ENCODE results near the gene TMEM119.

The TMEM119 gene

DNA sequence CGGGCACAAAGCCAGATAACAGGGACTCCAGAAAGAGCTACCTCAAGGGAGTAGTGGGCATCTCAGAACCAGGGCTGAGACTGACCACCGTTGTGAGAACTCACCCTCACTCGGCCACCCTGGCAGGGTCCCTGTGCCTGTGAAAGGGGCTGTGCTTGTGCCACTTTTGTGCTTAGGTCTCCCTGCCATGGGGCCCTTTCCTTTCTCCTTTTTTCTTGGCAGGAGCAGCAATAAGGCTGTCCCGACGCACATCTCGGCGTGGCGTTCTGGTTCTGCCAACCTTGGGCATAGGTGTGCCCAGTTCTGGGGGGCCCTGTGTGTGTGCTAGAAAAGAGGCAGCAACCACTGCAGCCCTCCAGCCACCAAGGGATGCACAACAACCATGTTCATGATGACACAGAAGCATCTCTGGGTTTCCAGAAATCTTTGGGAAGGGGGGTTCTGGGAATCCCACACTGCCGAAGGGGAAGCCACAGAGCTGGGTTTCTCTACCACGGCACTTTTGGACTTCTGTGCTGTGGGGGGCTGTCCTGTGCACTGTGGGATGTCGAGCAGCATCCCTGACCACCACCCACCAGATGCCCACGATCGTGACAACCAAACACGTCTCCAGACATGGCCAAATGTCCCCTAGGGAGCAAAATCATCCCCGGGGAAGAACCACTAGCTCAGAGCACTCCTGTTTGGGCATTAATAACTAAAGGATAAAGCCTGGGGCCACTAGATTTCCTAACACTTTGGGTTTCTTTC is 13.1 kb upstream of the TMEM119 start:
- in situ Hi-C loops (cut with HindIII; ENCODE audit: low sequenced_read_pairs) = no loop called here
- TF ChIP-seq, protein P1, sequence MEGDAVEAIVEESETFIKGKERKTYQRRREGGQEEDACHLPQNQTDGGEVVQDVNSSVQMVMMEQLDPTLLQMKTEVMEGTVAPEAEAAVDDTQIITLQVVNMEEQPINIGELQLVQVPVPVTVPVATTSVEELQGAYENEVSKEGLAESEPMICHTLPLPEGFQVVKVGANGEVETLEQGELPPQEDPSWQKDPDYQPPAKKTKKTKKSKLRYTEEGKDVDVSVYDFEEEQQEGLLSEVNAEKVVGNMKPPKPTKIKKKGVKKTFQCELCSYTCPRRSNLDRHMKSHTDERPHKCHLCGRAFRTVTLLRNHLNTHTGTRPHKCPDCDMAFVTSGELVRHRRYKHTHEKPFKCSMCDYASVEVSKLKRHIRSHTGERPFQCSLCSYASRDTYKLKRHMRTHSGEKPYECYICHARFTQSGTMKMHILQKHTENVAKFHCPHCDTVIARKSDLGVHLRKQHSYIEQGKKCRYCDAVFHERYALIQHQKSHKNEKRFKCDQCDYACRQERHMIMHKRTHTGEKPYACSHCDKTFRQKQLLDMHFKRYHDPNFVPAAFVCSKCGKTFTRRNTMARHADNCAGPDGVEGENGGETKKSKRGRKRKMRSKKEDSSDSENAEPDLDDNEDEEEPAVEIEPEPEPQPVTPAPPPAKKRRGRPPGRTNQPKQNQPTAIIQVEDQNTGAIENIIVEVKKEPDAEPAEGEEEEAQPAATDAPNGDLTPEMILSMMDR (IDR thresholded peaks at IDR 0.05; ENCODE audit: low read depth, low read length) = no peak
- DNase-seq (ENCODE audit: low read depth, low spot score) = no peak
- no peak overlapping the region for H3K4me3 ChIP-seq (ENCODE audit: low read depth, low read length)

- in situ Hi-C loops (cut with HindIII; ENCODE audit: low sequenced_read_pairs) = no loop called here
- H3K4me3 ChIP-seq (ENCODE audit: low read depth, low read length) = no peak overlapping the region
- DNase-seq (ENCODE audit: low read depth, low spot score) = no peak
- TF ChIP-seq, protein P1 (IDR thresholded peaks at IDR 0.05; ENCODE audit: low read depth, low read length) = no peak
These were observed 12.5 kb upstream of the TMEM119 start for GRCh38 chr12:108610336-108610815.

DNA sequence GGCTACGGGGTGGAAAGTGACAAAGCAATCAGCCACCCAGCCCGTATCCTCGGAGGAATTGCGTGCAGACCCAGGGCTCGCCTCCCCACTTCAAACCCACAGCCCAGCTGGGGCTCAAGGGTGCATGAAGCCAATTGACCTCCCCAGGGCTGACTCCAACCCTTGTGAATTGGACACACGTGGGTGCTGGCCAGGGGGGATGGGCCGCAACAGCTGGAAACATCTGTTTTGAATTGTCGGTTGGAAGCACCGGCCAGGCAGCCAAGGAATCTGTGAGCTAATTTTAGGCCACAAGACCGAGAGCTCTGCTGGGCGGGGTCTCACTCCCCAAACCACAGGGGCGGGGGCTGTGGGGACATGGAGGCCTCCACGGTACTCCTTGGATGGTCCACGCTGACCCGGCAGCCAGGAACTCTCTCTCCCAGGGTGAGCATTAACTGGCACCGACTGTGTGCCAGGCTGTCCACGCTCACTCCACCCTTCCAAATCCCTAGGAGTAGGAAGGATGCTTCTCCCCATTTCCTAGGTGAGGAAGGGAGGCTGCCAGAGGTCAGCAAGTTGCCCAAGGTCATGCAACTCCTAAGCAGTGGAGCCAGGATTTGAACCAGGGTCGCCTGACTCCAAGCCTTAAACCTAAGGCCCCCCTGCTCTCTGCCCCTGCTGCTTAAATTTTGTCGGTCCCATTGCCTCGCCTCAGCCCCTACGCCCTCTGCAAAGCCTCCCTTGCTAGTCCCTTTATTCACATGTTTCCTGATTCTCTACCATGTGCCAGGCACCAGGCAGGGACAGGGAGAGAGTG is 11.9 kb upstream of the TMEM119 start:
- no peak overlapping the region for H3K4me3 ChIP-seq (ENCODE audit: low read depth, low read length)
- TF ChIP-seq, protein P1 (IDR thresholded peaks at IDR 0.05; ENCODE audit: low read depth, low read length) = no peak
- in situ Hi-C loops (cut with HindIII; ENCODE audit: low sequenced_read_pairs) = no loop called here
- DNase-seq (ENCODE audit: low read depth, low spot score) = peak; percentile 84

GRCh38 chr12:108608616-108609015 is 10.7 kb upstream of the TMEM119 start:
- in situ Hi-C loops (cut with HindIII; ENCODE audit: low sequenced_read_pairs) = no loop called here
- H3K4me3 ChIP-seq (ENCODE audit: low read depth, low read length) = no peak overlapping the region
- no peak for DNase-seq (ENCODE audit: low read depth, low spot score)
- TF ChIP-seq, protein P1 (IDR thresholded peaks at IDR 0.05; ENCODE audit: low read depth, low read length) = no peak

DNA sequence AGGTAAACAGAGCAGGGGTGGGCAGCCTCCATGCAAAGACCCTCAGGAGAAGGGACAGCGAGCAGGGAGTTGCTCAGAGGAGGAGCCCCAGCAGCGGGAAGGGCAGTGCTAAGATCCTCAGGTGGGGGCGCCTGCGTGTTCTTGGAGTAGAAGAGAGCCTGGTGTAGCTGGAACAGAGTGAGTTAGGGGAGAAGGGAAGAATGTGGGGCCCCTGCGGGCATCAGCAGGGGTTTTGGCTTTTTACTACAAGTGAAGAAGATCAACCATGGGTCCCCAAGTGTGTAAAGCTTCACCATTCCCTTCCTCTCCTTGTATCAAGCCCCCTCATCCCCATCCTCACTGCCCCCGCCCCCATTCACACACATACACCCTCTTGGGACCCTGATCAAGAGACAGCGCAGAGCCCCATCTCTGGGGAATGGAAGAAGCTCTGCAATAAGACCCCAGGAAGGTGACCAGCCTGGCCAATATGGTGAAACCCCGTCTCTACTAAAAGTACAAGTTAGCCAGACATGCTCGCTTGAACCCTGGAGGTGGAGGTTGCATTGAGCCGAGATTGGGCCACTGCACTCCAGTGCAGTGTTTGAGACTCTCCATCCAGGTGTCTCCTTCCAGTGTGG is 10.2 kb upstream of the TMEM119 start:
- TF ChIP-seq, protein P1 (IDR thresholded peaks at IDR 0.05; ENCODE audit: low read depth, low read length) = no peak
- in situ Hi-C loops (cut with HindIII; ENCODE audit: low sequenced_read_pairs) = no loop called here

DNA sequence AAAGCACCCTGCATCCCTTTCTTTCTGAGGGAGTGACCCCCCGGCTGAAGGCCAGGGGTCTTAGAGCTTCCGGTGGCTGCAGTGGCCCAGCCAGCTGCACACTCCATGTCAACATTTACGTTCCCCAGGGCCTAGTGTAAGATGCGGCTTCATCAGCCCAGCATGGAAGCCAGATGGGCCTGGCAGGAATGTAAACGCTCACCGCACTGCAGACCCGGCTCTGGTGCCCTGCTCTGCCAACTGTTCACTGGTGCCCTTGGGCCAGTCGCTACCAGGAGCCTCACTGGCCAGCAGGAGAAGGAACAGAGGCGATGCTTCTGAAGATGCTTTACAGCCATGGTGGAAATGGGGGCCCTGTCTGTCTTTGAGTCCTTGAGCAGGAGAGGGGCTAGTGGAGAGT is 8.6 kb upstream of the TMEM119 start:
- no peak overlapping the region for H3K4me3 ChIP-seq (ENCODE audit: low read depth, low read length)
- TF ChIP-seq, protein P1 (IDR thresholded peaks at IDR 0.05; ENCODE audit: low read depth, low read length) = no peak
- in situ Hi-C loops (cut with HindIII; ENCODE audit: low sequenced_read_pairs) = no loop called here
- no peak for DNase-seq (ENCODE audit: low read depth, low spot score)

More for the DNA sequence above, 10.2 kb upstream of the TMEM119 start:
- H3K4me3 ChIP-seq (ENCODE audit: low read depth, low read length) = no peak overlapping the region
- no peak for DNase-seq (ENCODE audit: low read depth, low spot score)

Measured in astrocyte of the spinal cord (primary cell).